Ishikawa (cell line): ENCODE results near the gene RAD51B.

Experiments used
- CEBPB ChIP-seq: IDR thresholded peaks from 2 replicates; pipeline ENCODE4 v1.6.1; 2012
- CREB1 ChIP-seq: IDR thresholded peaks from 2 replicates; pipeline ENCODE4 v1.6.1; 2012; ENCODE audit warnings: low read depth
- EP300 ChIP-seq: IDR thresholded peaks from 2 replicates; pipeline ENCODE4 v1.6.1; 2012; ENCODE audit warnings: borderline replicate concordance
- FOXM1 ChIP-seq: IDR thresholded peaks from 2 replicates; pipeline ENCODE4 v1.6.1; 2012; ENCODE audit warnings: low read depth, borderline replicate concordance
- MAX ChIP-seq: IDR thresholded peaks from 2 replicates; pipeline ENCODE4 v1.6.1; 2012
- NFIC ChIP-seq: IDR thresholded peaks from 2 replicates; pipeline ENCODE4 v1.6.1; 2012
- RAD21 ChIP-seq: IDR thresholded peaks from 2 replicates; pipeline ENCODE4 v1.6.1; 2012; ENCODE audit warnings: low read depth
- REST ChIP-seq: IDR thresholded peaks from 2 replicates; pipeline ENCODE4 v1.6.1; 2012; ENCODE audit warnings: low read depth, mild to moderate bottlenecking
- TAF1 ChIP-seq: IDR thresholded peaks from 2 replicates; pipeline ENCODE4 v1.6.1; 2012; ENCODE audit warnings: low read depth, mild to moderate bottlenecking
- TCF12 ChIP-seq: IDR thresholded peaks from 2 replicates; pipeline ENCODE4 v1.6.1; 2012; ENCODE audit warnings: low read depth
- TEAD4 ChIP-seq: IDR thresholded peaks from 2 replicates; pipeline ENCODE4 v1.6.1; 2012
- YY1 ChIP-seq: IDR thresholded peaks from 2 replicates; pipeline ENCODE4 v1.6.1; 2012; ENCODE audit warnings: low read depth
- ZBTB7A ChIP-seq: IDR thresholded peaks from 2 replicates; pipeline ENCODE4 v1.6.1; 2012; ENCODE audit warnings: low read depth
- TF ChIP-seq, protein P1 (sequence below): IDR thresholded peaks from 2 replicates; pipeline ENCODE4 v1.6.1; 2012

- TF ChIP-seq TAF1 = no peak
- no peak for TF ChIP-seq REST
- no peak for TF ChIP-seq TCF12
- no peak for TF ChIP-seq CEBPB
- no peak for TF ChIP-seq TEAD4
- TF ChIP-seq MAX = no peak
- TF ChIP-seq NFIC = no peak
- no peak for TF ChIP-seq EP300
- TF ChIP-seq YY1 = no peak
- TF ChIP-seq, protein P1, sequence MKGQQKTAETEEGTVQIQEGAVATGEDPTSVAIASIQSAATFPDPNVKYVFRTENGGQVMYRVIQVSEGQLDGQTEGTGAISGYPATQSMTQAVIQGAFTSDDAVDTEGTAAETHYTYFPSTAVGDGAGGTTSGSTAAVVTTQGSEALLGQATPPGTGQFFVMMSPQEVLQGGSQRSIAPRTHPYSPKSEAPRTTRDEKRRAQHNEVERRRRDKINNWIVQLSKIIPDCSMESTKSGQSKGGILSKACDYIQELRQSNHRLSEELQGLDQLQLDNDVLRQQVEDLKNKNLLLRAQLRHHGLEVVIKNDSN = no peak
- TF ChIP-seq FOXM1 = no peak
- no peak for TF ChIP-seq RAD21
- no peak for TF ChIP-seq ZBTB7A
- TF ChIP-seq CREB1 = no peak
Measured at GRCh38 chr14:68147303-68147702, 327.7 kb downstream of the RAD51B start.
